Activated naive CD8-positive, alpha-beta T cell treated with anti-CD3 and anti-CD28 coated beads for 36 hours (primary cell): ENCODE measurements around the gene MS4A15. TPM values are rescaled to one million over a fixed set of nuclear protein-coding genes. Genes with fewer than 3 reads are reported as not detected.

ENCODE experiments used
- DNase-seq: peaks from one replicate; pipeline ENCODE4 v3.0.0; 2021
- H3K27ac Mint-ChIP-seq: one replicate; pipeline ENCODE4 v1.8.0; 2022; ENCODE audit warnings: mild to moderate bottlenecking, moderate library complexity, mixed read lengths
- H3K27me3 Mint-ChIP-seq: one replicate; pipeline ENCODE4 v1.8.0; 2022; ENCODE audit warnings: mild to moderate bottlenecking, mixed read lengths
- H3K36me3 Mint-ChIP-seq: one replicate; pipeline ENCODE4 v1.8.0; 2021; ENCODE audit warnings: mild to moderate bottlenecking, mixed read lengths
- H3K4me1 Mint-ChIP-seq: one replicate; pipeline ENCODE4 v1.8.0; 2021; ENCODE audit warnings: mixed read lengths
- H3K4me3 Mint-ChIP-seq: one replicate; pipeline ENCODE4 v1.8.0; 2022; ENCODE audit warnings: mild to moderate bottlenecking, moderate library complexity, mixed read lengths
- H3K9me3 Mint-ChIP-seq: one replicate; pipeline ENCODE4 v1.8.0; 2022; ENCODE audit warnings: mixed read lengths
- total RNA-seq, 2 experiments: library from RNA; stranded (reverse); gene quantifications; one replicate each; pipeline ENCODE4 v1.2.3, GENCODE V29; 2021

MS4A15 gene
- total RNA-seq, 2 experiments from 2014 or later = not detected

GRCh38 chr11:60763692-60764369, 7.2 kb downstream of the MS4A15 start:
- Mint-ChIP-seq H3K4me1 (peaks cover 4% of the 10 kb centered on the region), H3K36me3 (no peaks in the 10 kb centered on the region), H3K4me3 (no peak overlapping the region), H3K27me3 (peaks cover 43% of the 10 kb centered on the region), H3K27ac (no peak overlapping the region), H3K9me3 (no peaks in the 10 kb centered on the region)
- DNase-seq = no peak

GRCh38 chr11:60764879-60765278, 8.2 kb downstream of the MS4A15 start:
- no peaks in the 10 kb centered on the region for H3K36me3 Mint-ChIP-seq
- no peak for DNase-seq
- H3K27ac Mint-ChIP-seq = no peak overlapping the region
- H3K9me3 Mint-ChIP-seq = no peaks in the 10 kb centered on the region
- H3K4me1 Mint-ChIP-seq = peaks cover 4% of the 10 kb centered on the region
- no peak overlapping the region for H3K4me3 Mint-ChIP-seq
- H3K27me3 Mint-ChIP-seq = peaks cover 34% of the 10 kb centered on the region

- Mint-ChIP-seq H3K27ac (no peak overlapping the region), H3K4me3 (no peak overlapping the region), H3K36me3 (no peaks in the 10 kb centered on the region), H3K4me1 (peaks cover 4% of the 10 kb centered on the region), H3K9me3 (no peaks in the 10 kb centered on the region), H3K27me3 (peaks cover 30% of the 10 kb centered on the region)
- DNase-seq = no peak
Measured at GRCh38 chr11:60765355-60765754, 8.7 kb downstream of the MS4A15 start.

GRCh38 chr11:60766547-60766946, 9.9 kb downstream of the MS4A15 start:
- Mint-ChIP-seq H3K9me3 (no peaks in the 10 kb centered on the region), H3K27ac (no peak overlapping the region), H3K36me3 (no peaks in the 10 kb centered on the region), H3K4me1 (peaks cover 4% of the 10 kb centered on the region), H3K27me3 (peaks cover 27% of the 10 kb centered on the region), H3K4me3 (no peak overlapping the region)
- DNase-seq = no peak

GRCh38 chr11:60767388-60767811, 10.7 kb downstream of the MS4A15 start:
- Mint-ChIP-seq H3K36me3 (no peaks in the 10 kb centered on the region), H3K4me3 (no peak overlapping the region), H3K9me3 (no peaks in the 10 kb centered on the region), H3K4me1 (peaks cover 4% of the 10 kb centered on the region), H3K27ac (no peak overlapping the region), H3K27me3 (peaks cover 22% of the 10 kb centered on the region)
- DNase-seq = peak; percentile 37

- Mint-ChIP-seq H3K4me1 (peaks cover 4% of the 10 kb centered on the region), H3K4me3 (no peak overlapping the region), H3K27me3 (peaks cover 22% of the 10 kb centered on the region), H3K27ac (no peak overlapping the region), H3K36me3 (no peaks in the 10 kb centered on the region), H3K9me3 (no peaks in the 10 kb centered on the region)
- no peak for DNase-seq
Measured at GRCh38 chr11:60768202-60768601, 11.5 kb downstream of the MS4A15 start.

GRCh38 chr11:60769273-60769672, 12.6 kb downstream of the MS4A15 start:
- no peak overlapping the region for H3K27ac Mint-ChIP-seq
- no peaks in the 10 kb centered on the region for H3K9me3 Mint-ChIP-seq
- no peak for DNase-seq
- H3K4me1 Mint-ChIP-seq = peaks cover under 1% of the 10 kb centered on the region
- no peak overlapping the region for H3K4me3 Mint-ChIP-seq
- no peaks in the 10 kb centered on the region for H3K36me3 Mint-ChIP-seq
- H3K27me3 Mint-ChIP-seq = peaks cover 17% of the 10 kb centered on the region

- H3K36me3 Mint-ChIP-seq = no peaks in the 10 kb centered on the region
- no peak for DNase-seq
- H3K27ac Mint-ChIP-seq = no peak overlapping the region
- no peaks in the 10 kb centered on the region for H3K9me3 Mint-ChIP-seq
- H3K4me1 Mint-ChIP-seq = no peaks in the 10 kb centered on the region
- peaks cover 13% of the 10 kb centered on the region for H3K27me3 Mint-ChIP-seq
- no peak overlapping the region for H3K4me3 Mint-ChIP-seq
Measured at GRCh38 chr11:60769811-60770210, 13.1 kb downstream of the MS4A15 start.

- peaks cover 5% of the 10 kb centered on the region for H3K27me3 Mint-ChIP-seq
- H3K4me3 Mint-ChIP-seq = no peak overlapping the region
- peaks cover 3% of the 10 kb centered on the region for H3K4me1 Mint-ChIP-seq
- no peaks in the 10 kb centered on the region for H3K9me3 Mint-ChIP-seq
- no peaks in the 10 kb centered on the region for H3K36me3 Mint-ChIP-seq
- no peak for DNase-seq
- H3K27ac Mint-ChIP-seq = no peak overlapping the region
Measured at GRCh38 chr11:60771146-60771545, 14.5 kb downstream of the MS4A15 start.

- H3K9me3 Mint-ChIP-seq = no peaks in the 10 kb centered on the region
- H3K27me3 Mint-ChIP-seq = peaks cover 2% of the 10 kb centered on the region
- peaks cover 3% of the 10 kb centered on the region for H3K4me1 Mint-ChIP-seq
- no peaks in the 10 kb centered on the region for H3K36me3 Mint-ChIP-seq
- no peak for DNase-seq
- H3K4me3 Mint-ChIP-seq = no peak overlapping the region
- no peak overlapping the region for H3K27ac Mint-ChIP-seq
Measured at GRCh38 chr11:60771879-60772525, 15.3 kb downstream of the MS4A15 start.

- Mint-ChIP-seq H3K27ac (no peak overlapping the region), H3K4me3 (no peak overlapping the region), H3K27me3 (no peaks in the 10 kb centered on the region), H3K36me3 (no peaks in the 10 kb centered on the region), H3K4me1 (peaks cover 3% of the 10 kb centered on the region), H3K9me3 (no peaks in the 10 kb centered on the region)
- DNase-seq = no peak
Measured at GRCh38 chr11:60772666-60773065, 16.0 kb downstream of the MS4A15 start.

- Mint-ChIP-seq H3K9me3 (no peaks in the 10 kb centered on the region), H3K4me1 (peaks cover 3% of the 10 kb centered on the region), H3K27ac (no peak overlapping the region), H3K36me3 (no peaks in the 10 kb centered on the region), H3K27me3 (no peaks in the 10 kb centered on the region), H3K4me3 (no peak overlapping the region)
- DNase-seq = no peak
Measured at GRCh38 chr11:60774726-60775125, 18.1 kb downstream of the MS4A15 start.

- Mint-ChIP-seq H3K27me3 (no peaks in the 10 kb centered on the region), H3K27ac (no peak overlapping the region), H3K4me3 (no peak overlapping the region), H3K36me3 (no peaks in the 10 kb centered on the region), H3K4me1 (peaks cover 3% of the 10 kb centered on the region), H3K9me3 (no peaks in the 10 kb centered on the region)
- DNase-seq = peak; percentile 77
Measured at GRCh38 chr11:60775420-60775961, 18.8 kb downstream of the MS4A15 start.

GRCh38 chr11:60776167-60776566, 19.5 kb downstream of the MS4A15 start:
- Mint-ChIP-seq H3K27me3 (no peaks in the 10 kb centered on the region), H3K36me3 (no peaks in the 10 kb centered on the region)

GRCh38 chr11:60777106-60777505, 20.4 kb downstream of the MS4A15 start:
- DNase-seq = no peak
- no peak overlapping the region for H3K4me3 Mint-ChIP-seq
- no peaks in the 10 kb centered on the region for H3K27me3 Mint-ChIP-seq
- peaks cover 3% of the 10 kb centered on the region for H3K4me1 Mint-ChIP-seq
- H3K36me3 Mint-ChIP-seq = no peaks in the 10 kb centered on the region
- no peak overlapping the region for H3K27ac Mint-ChIP-seq
- no peaks in the 10 kb centered on the region for H3K9me3 Mint-ChIP-seq

More at GRCh38 chr11:60776167-60776566, 19.5 kb downstream of the MS4A15 start:
- Mint-ChIP-seq H3K4me1 (peaks cover 3% of the 10 kb centered on the region), H3K4me3 (no peak overlapping the region), H3K9me3 (no peaks in the 10 kb centered on the region), H3K27ac (no peak overlapping the region)
- no peak for DNase-seq

GRCh38 chr11:60777572-60777971, 20.9 kb downstream of the MS4A15 start:
- H3K4me1 Mint-ChIP-seq = peaks cover 3% of the 10 kb centered on the region
- no peaks in the 10 kb centered on the region for H3K36me3 Mint-ChIP-seq
- no peak overlapping the region for H3K4me3 Mint-ChIP-seq
- no peaks in the 10 kb centered on the region for H3K9me3 Mint-ChIP-seq
- no peaks in the 10 kb centered on the region for H3K27me3 Mint-ChIP-seq
- no peak for DNase-seq
- no peak overlapping the region for H3K27ac Mint-ChIP-seq
